Tibial artery (tissue), 4 donors: ENCODE data around the gene EMX1.

Experiments used
- DNase-seq, 2 donors: peaks; one replicate each; pipeline ENCODE4 v3.0.0-alpha.2; 2019
- H3K27ac ChIP-seq, 2 donors: fragments of 200-600 bp; sonication (generic) in 1 of 2; 1 replicate in 1 of 2; 2 replicates in 1 of 2; pipeline ENCODE4 v1.5.1; 2018 to 2019; ENCODE audit warnings: mild to moderate bottlenecking in 1 of 2
- H3K27me3 ChIP-seq, 2 donors: fragments of 200-600 bp; sonication (generic) in 1 of 2; one replicate each; pipeline versions ENCODE4 v1.5.1 to v1.6.0; 2016 to 2019
- H3K36me3 ChIP-seq, 3 donors: fragments of 200-600 bp; sonication (generic) in 2 of 3; one replicate each; pipeline ENCODE4 v1.5.1; 2016 to 2019; ENCODE audit warnings: mild to moderate bottlenecking in 2 of 3
- H3K4me1 ChIP-seq, 4 donors: fragments of 200-600 bp; sonication (generic) in 2 of 4; 1 replicate in 3 of 4; 2 replicates in 1 of 4; pipeline ENCODE4 v1.5.1; 2016 to 2019
- H3K4me3 ChIP-seq, 2 donors: fragments of 200-600 bp; sonication (generic) in 1 of 2; 1 replicate in 1 of 2; 2 replicates in 1 of 2; pipeline ENCODE4 v1.5.1; 2018 to 2019; ENCODE audit warnings: mild to moderate bottlenecking in 2 of 2
- H3K9me3 ChIP-seq, 3 donors: fragments of 200-600 bp; sonication (generic) in 1 of 3; one replicate each; pipeline ENCODE4 v1.5.1; 2016 to 2019
- CTCF ChIP-seq, 2 experiments: fragments of 200-600 bp in 1 of 2; fragments of 450-650 bp in 1 of 2; IDR thresholded peaks; one replicate each; pipeline ENCODE4 v1.5.1; 2017 to 2019; ENCODE audit warnings: antibody characterized with exemption in 2 of 2, mild to moderate bottlenecking in 1 of 2, moderate library complexity in 1 of 2
- intact Hi-C: fragments of 100-400 bp; cut with DNase I; formaldehyde crosslinking; loops from one replicate; pipeline ENCODE4 v1.15.0; 2023; ENCODE audit warnings: low total_unique reads

Gene EMX1

GRCh38 chr2:72964146-72964525 lies 46.8 kb downstream of the EMX1 start:
- Histone ChIP-seq H3K36me3 (peaks cover 0 to 8% (median 4%) of the 10 kb centered on the region in 3 donors), H3K27me3 (no peaks in the 10 kb centered on the region), H3K4me1 (no peaks in the 10 kb centered on the region), H3K4me3 (no peak overlapping the region), H3K27ac (no peak overlapping the region), H3K9me3 (no peaks in the 10 kb centered on the region)
- TF ChIP-seq CTCF (IDR thresholded peaks at IDR 0.05): no peak
- intact Hi-C loops: no loop called here
- DNase-seq: no peak

GRCh38 chr2:72965016-72965415 lies 47.7 kb downstream of the EMX1 start:
- H3K4me3 ChIP-seq: no peak overlapping the region
- no peaks in the 10 kb centered on the region for H3K27me3 ChIP-seq
- no peak for TF ChIP-seq CTCF (IDR thresholded peaks at IDR 0.05)
- no peak overlapping the region for H3K27ac ChIP-seq
- DNase-seq: no peak
- no peaks in the 10 kb centered on the region for H3K4me1 ChIP-seq
- H3K36me3 ChIP-seq: peaks cover 0 to 8% (median 4%) of the 10 kb centered on the region in 3 donors
- no peaks in the 10 kb centered on the region for H3K9me3 ChIP-seq
- intact Hi-C loops: no loop called here

- no peaks in the 10 kb centered on the region for H3K27me3 ChIP-seq
- TF ChIP-seq CTCF (IDR thresholded peaks at IDR 0.05): no peak
- H3K27ac ChIP-seq: no peak overlapping the region
- intact Hi-C loops: no loop called here
- H3K9me3 ChIP-seq: no peaks in the 10 kb centered on the region
- peaks cover 0 to 8% (median 4%) of the 10 kb centered on the region in 3 donors for H3K36me3 ChIP-seq
- DNase-seq: no peak
- H3K4me3 ChIP-seq: no peak overlapping the region
- H3K4me1 ChIP-seq: no peaks in the 10 kb centered on the region
Measured at GRCh38 chr2:72965770-72966450, 48.6 kb downstream of the EMX1 start.

GRCh38 chr2:72968286-72968685 lies 51.0 kb downstream of the EMX1 start:
- H3K36me3 ChIP-seq: peaks cover 0 to 20% (median 4%) of the 10 kb centered on the region in 3 donors
- no peaks in the 10 kb centered on the region for H3K4me1 ChIP-seq
- H3K27ac ChIP-seq: no peak overlapping the region
- H3K9me3 ChIP-seq: no peaks in the 10 kb centered on the region
- no peaks in the 10 kb centered on the region for H3K27me3 ChIP-seq
- DNase-seq: no peak
- no peak for TF ChIP-seq CTCF (IDR thresholded peaks at IDR 0.05)
- intact Hi-C loops: no loop called here
- no peak overlapping the region for H3K4me3 ChIP-seq

- no peaks in the 10 kb centered on the region for H3K9me3 ChIP-seq
- no peak for DNase-seq
- H3K27ac ChIP-seq: no peak overlapping the region
- H3K36me3 ChIP-seq: peaks cover 0 to 20% (median 4%) of the 10 kb centered on the region in 3 donors
- H3K4me3 ChIP-seq: no peak overlapping the region
- H3K4me1 ChIP-seq: no peaks in the 10 kb centered on the region
- no peak for TF ChIP-seq CTCF (IDR thresholded peaks at IDR 0.05)
- H3K27me3 ChIP-seq: no peaks in the 10 kb centered on the region
- intact Hi-C loops: no loop called here
Measured at GRCh38 chr2:72969706-72970105, 52.4 kb downstream of the EMX1 start.

- no peaks in the 10 kb centered on the region for H3K9me3 ChIP-seq
- no peaks in the 10 kb centered on the region for H3K27me3 ChIP-seq
- no peak for TF ChIP-seq CTCF (IDR thresholded peaks at IDR 0.05)
- intact Hi-C loops: no loop called here
- peaks cover 0 to 18% (median under 1%) of the 10 kb centered on the region in 3 donors for H3K36me3 ChIP-seq
- no peak for DNase-seq
- no peak overlapping the region for H3K4me3 ChIP-seq
- no peak overlapping the region for H3K27ac ChIP-seq
- H3K4me1 ChIP-seq: no peaks in the 10 kb centered on the region
Measured at GRCh38 chr2:72971036-72971435, 53.7 kb downstream of the EMX1 start.
